Right lobe of liver (tissue), 6 donors: ENCODE data around the gene LRRC42. TPM values are rescaled to one million over a fixed set of nuclear protein-coding genes. Genes with fewer than 3 reads are reported as not detected.
A peak's percentile ranks its signal among the peaks of the same experiment; 100 is the strongest.

Source experiments
- ATAC-seq, 4 donors: fragments of 200-7000 bp; cut with Tn5 transposase; one replicate each; pipeline ENCODE4 v1.9.1; 2020; ENCODE audit warnings: mild to moderate bottlenecking in 4 of 4, moderate library complexity in 4 of 4
- DNase-seq, 3 donors: peaks; one replicate each; pipeline ENCODE4 v3.0.0-alpha.2; 2020
- H3K27ac ChIP-seq, 3 donors: fragments of 200-600 bp; one replicate each; pipeline ENCODE4 v1.8.0; 2022
- H3K27me3 ChIP-seq, 2 donors: fragments of 200-600 bp; one replicate each; pipeline ENCODE4 v1.8.0; 2022
- H3K36me3 ChIP-seq, 4 donors: fragments of 200-600 bp; sonication (generic) in 1 of 4; one replicate each; pipeline versions ENCODE4 v1.5.1 to v1.8.0; 2017 to 2022; ENCODE audit warnings: control low read depth in 1 of 4
- H3K4me1 ChIP-seq, 4 donors: fragments of 200-600 bp; sonication (generic) in 1 of 4; one replicate each; pipeline versions ENCODE4 v1.5.1 to v1.8.0; 2017 to 2022; ENCODE audit warnings: control low read depth in 1 of 4
- H3K4me3 ChIP-seq, 3 donors: fragments of 200-600 bp; one replicate each; pipeline ENCODE4 v1.8.0; 2022
- H3K9me3 ChIP-seq, 4 donors: fragments of 200-600 bp; sonication (generic) in 1 of 4; one replicate each; pipeline versions ENCODE4 v1.5.1 to v1.8.0; 2017 to 2022; ENCODE audit warnings: control low read depth in 1 of 4
- CTCF ChIP-seq, 4 donors: fragments of 200-600 bp in 3 of 4; fragments of 450-650 bp in 1 of 4; IDR thresholded peaks; one replicate each; pipeline versions ENCODE4 v1.5.1 to v1.8.0; 2016 to 2022; ENCODE audit warnings: antibody characterized with exemption in 4 of 4, mild to moderate bottlenecking in 2 of 4
- POLR2A ChIP-seq: fragments of 450-650 bp; IDR thresholded peaks from one replicate; pipeline ENCODE4 v1.6.1; 2017; ENCODE audit warnings: antibody characterized with exemption, mild to moderate bottlenecking
- WGBS: methylation state at CpG from one replicate; pipeline ENCODE4 v1.1.6; 2018; ENCODE audit warnings: low coverage, low lambda C conversion rate; ENCODE audit not compliant: insufficient coverage; ENCODE audit errors: missing lambda C conversion rate; 5-methylcytosine and 5-hydroxymethylcytosine counted together
- intact Hi-C, 2 donors: fragments of 100-400 bp; cut with DNase I; formaldehyde crosslinking; loops; one replicate each; pipeline versions ENCODE4 v1.11.2 to v1.14.1; 2022
- total RNA-seq, 6 experiments: library from RNA; depleted of rRNA in 2 of 6; stranded (reverse); fragments of >200 nt in 2 of 6; fragmentation: NEBNext Ultra II Directional in 3 of 6; extraction: Animal tissue kit (Norgen Biotek cat#: 25700) in 3 of 6; gene quantifications; one replicate each; pipeline versions ENCODE4 v1.1.0 to v1.2.4, GENCODE V29; 2016 to 2023
- donor health status: DM: no; HTN: yes; CAD: no.
- donor health status: DM: no; HTN: no; CAD: no.
- donor health status: DM: no; HTN: no; CAD: no.
- donor health status: DM: no; HTN: yes; CAD: no.
- donor health status: DM: no; HTN: yes; CAD: no.

LRRC42 gene
- total RNA-seq, 6 experiments from 2014 or later: 9.7 to 19.9 (median 14.8) TPM

DNA sequence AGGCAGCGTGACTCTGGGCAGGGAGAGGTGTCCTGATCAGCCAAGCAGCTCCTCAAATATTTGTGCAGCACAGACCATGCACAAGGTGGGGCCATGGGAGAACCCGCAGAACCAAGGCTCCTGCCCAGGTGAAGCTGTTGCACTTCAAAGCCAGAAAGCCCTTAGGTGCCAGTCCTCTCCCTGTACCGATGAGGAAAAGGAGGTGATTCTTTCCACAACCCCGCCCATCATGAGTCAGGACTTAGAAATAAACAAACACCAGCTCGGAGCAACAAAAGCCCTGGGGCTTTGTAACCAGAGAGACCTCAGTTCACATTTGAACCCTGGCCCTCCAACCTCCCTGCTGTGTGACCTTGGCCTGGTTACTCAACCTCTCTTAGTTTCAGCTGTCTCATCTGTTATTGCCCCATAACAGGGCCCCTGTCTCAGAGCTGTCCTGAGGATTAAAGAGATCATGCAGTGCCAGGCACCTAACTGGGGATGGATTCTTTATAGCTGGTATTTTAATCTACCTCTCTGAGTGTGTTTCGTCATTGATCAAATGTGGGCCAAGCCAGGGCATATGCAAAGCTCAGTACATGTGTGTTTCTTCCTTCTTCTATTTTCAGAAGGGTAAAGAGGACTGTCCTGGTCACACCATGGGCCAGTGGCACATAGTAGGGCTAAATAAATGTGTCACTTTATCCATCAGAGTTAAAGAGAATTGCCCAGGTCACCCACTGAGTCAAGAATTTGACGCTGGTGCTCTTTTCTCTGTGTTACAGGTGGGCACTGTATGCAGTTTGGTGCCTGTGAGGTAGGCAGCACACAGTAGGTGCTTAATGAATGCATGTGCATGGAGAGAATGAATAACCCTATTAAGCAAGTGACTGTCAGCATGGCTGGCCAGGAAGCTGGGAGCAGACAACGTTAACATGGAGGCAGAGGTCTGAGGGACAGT, 70.5 kb downstream of the LRRC42 start:
- Histone ChIP-seq H3K4me3 (no peak overlapping the region), H3K9me3 (no peaks in the 10 kb centered on the region), H3K27ac (peak overlapping the region in 1 of 3 donors; percentile 47), H3K36me3 (no peaks in the 10 kb centered on the region), H3K27me3 (no peaks in the 10 kb centered on the region), H3K4me1 (peaks cover 0 to 19% (median 0%) of the 10 kb centered on the region in 4 donors)
- intact Hi-C loops: no loop called here
- TF ChIP-seq POLR2A (no peak), CTCF (IDR thresholded peaks at IDR 0.05) (no peak)
- WGBS: 43% methylated on average over 1 of the region's 8 CpGs
- DNase-seq: peak; percentile 32 to 69 (median 64)
- ATAC-seq: peak; percentile 65 to 94 (median 89)

Other genes starting within 250 kb of the LRRC42 start
- not detected for gene GLIS1, start 207.2 kb upstream of the LRRC42 start, total RNA-seq
- 10 to 100 TPM in 2 of 6 experiments, 1 to 10 TPM in 4; 4.3 to 10.9 (median 5.7) TPM for gene NDC1, start 108.1 kb upstream of the LRRC42 start, total RNA-seq
- 10 to 100 TPM; 20.5 to 34.5 (median 25.4) TPM for gene YIPF1, start 56.6 kb upstream of the LRRC42 start, total RNA-seq
- 100 to 1,000 TPM in 3 of 6 experiments, 10 to 100 TPM in 3; 27.2 to 132 (median 72.1) TPM for gene DIO1, start 52.2 kb upstream of the LRRC42 start, total RNA-seq
- gene IFT25, start 651 bp upstream of the LRRC42 start, total RNA-seq: 10 to 100 TPM; 11.7 to 19.3 (median 12.9) TPM
- under 1 TPM in 2 of 6 experiments, not detected in 4; 0.44 to 0.57 TPM for gene LDLRAD1, start 71.8 kb downstream of the LRRC42 start, total RNA-seq
- 100 to 1,000 TPM; 133 to 379 (median 280) TPM for gene TMEM59, start 106.9 kb downstream of the LRRC42 start, total RNA-seq
- 1 to 10 TPM; 1.2 to 2.9 (median 1.8) TPM for gene TCEANC2, start 107.3 kb downstream of the LRRC42 start, total RNA-seq
- not detected for gene CDCP2, start 206.7 kb downstream of the LRRC42 start, total RNA-seq